Measurements from ENCODE around the gene CLUH.

DNA sequence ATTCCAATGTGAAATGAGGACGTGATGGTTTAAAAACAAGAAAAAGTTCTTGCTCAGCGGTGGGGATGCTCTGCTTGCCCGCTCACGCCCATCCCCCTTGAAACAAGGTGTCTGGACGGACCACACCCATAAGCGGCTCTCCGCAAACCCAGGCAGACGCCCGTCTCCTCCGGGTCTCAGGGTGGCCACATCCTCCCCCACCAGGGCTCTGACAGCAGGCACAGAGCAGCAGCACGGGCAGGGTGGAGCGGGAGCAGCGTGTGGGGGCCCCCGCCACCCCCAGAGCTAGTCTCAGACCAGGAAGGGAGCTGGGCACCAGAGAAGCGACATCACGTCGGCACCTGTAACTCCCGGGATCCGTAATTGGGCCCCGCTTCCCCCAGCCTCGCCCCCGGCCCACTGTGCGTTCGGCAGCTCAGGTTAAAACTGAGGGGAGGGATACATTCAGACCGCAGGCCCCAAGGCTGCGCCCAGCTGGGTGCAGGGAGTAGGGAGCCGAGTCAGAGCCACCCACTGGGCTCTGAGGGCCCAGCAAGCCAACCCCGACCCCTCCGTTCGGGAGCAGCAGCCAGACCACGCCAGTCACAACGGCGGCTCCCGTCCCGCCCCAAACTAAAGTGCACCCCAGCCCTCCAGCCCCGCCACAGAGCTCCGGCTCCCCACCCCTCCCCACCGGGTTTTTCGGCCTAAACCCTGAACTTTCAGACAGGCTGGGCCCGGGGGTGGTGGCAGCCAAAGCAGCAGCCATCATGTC, 22.0 kb downstream of the CLUH start:
- TF ChIP-seq, protein P1, sequence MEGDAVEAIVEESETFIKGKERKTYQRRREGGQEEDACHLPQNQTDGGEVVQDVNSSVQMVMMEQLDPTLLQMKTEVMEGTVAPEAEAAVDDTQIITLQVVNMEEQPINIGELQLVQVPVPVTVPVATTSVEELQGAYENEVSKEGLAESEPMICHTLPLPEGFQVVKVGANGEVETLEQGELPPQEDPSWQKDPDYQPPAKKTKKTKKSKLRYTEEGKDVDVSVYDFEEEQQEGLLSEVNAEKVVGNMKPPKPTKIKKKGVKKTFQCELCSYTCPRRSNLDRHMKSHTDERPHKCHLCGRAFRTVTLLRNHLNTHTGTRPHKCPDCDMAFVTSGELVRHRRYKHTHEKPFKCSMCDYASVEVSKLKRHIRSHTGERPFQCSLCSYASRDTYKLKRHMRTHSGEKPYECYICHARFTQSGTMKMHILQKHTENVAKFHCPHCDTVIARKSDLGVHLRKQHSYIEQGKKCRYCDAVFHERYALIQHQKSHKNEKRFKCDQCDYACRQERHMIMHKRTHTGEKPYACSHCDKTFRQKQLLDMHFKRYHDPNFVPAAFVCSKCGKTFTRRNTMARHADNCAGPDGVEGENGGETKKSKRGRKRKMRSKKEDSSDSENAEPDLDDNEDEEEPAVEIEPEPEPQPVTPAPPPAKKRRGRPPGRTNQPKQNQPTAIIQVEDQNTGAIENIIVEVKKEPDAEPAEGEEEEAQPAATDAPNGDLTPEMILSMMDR (IDR thresholded peaks at IDR 0.05; ENCODE audit: low read depth, low read length), result no peak
- no peak for TF ChIP-seq EZH2phosphoT487 (IDR thresholded peaks at IDR 0.05; ENCODE audit: low read depth)
